Activated CD8-positive, alpha-beta memory T cell treated with anti-CD3 and anti-CD28 coated beads, Interleukin-2, amount 50 U/mL, for 24 hours (primary cell): ENCODE measurements around the gene MUCL3.
"Not testable (repeated sequence)": the region's sequence is repeated elsewhere in the genome, so short reads cannot be mapped to it uniquely, and the experiment has no call there.

Source experiments
- DNase-seq: peaks from one replicate; pipeline ENCODE4 v3.0.0-alpha.2; 2020; ENCODE audit errors: extremely low read depth

Gene MUCL3

DNA sequence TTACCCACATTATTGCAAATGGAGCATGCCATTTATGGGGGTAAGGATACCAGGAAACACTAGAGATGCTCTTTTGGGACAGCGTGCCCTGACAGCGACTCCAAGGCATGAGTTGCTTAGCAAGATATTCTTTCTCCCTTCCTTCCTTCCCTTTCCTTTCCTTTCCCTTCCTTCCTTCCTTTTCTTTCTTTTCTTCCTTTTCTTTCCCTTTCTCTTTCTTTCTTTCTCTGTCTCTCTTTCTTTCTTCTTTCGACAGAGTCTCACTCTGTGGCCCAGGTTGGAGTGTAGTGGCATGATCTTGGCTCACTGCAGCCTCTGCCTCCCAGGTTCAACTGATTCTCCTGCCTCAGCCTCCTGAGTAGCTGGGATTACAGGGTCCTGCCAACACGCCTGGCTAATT, 3.3 kb downstream of the MUCL3 start:
- no peak for DNase-seq

DNA sequence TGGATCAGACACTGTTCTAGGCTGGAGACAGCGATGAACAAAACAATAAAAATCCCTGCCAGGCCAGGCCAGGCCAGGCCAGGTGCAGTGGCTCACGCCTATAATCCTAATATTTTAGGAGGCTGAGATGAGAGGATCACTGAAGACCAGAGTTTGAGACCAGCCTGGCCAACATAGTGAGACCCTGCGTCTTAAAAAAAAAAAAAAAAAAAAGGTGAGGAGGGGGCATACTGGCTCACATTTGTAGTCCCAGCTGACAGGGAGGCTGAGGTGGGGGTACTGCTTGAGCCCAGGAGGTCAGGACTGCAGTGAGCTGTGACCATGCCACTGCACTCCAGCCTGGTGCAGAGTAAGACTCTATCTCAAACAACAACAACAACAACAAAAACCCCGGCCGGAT, 4.5 kb downstream of the MUCL3 start:
- DNase-seq = no peak

DNA sequence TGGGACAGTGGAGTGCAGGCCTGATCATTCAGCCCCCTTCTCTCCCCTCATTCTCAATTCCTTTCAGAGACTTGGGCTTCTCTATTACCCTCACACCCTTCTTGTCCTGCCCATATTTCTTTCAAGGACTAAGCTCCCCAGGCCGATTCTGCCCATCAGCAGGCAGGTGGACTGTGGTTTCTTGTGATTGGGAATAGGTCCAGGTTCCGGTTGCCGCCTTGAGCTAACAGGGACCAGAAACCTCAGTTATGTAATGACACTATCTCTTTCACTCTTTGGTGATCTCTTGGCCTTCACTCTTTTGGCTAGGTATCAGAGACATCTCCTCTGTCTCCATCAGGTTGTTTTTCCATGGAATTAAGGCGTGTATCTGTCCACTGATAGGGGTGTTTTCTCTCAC, 6.5 kb downstream of the MUCL3 start:
- no peak for DNase-seq

DNA sequence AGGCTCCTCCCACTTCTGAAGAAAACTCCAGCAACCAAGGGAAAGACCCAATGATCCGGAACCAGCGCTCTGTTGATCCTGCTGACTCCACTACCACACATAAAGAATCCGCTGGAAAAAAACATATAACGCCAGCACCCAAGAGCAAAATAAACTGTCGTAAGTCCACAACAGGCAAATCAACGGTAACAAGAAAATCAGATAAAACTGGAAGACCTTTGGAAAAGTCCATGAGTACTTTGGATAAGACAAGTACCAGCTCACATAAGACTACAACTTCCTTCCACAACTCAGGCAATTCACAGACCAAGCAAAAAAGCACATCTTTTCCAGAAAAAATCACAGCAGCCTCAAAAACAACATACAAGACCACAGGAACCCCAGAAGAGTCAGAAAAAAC, 8.0 kb downstream of the MUCL3 start:
- DNase-seq = no peak

DNA sequence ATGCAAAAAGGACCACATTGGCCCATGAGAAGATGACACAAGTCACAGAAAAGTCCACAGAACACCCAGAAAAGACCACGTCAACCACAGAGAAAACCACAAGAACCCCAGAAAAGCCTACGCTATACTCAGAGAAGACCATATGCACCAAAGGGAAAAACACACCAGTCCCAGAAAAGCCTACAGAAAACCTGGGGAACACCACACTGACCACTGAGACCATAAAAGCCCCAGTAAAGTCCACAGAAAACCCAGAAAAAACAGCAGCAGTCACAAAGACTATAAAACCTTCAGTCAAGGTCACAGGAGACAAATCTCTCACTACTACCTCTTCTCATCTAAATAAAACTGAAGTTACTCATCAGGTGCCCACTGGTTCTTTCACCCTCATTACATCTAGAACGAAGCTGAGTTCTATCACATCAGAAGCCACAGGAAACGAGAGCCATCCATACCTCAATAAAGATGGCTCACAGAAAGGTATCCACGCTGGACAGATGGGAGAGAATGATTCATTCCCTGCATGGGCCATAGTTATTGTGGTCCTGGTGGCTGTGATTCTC, 11.2 kb downstream of the MUCL3 start:
- no peak for DNase-seq

DNA sequence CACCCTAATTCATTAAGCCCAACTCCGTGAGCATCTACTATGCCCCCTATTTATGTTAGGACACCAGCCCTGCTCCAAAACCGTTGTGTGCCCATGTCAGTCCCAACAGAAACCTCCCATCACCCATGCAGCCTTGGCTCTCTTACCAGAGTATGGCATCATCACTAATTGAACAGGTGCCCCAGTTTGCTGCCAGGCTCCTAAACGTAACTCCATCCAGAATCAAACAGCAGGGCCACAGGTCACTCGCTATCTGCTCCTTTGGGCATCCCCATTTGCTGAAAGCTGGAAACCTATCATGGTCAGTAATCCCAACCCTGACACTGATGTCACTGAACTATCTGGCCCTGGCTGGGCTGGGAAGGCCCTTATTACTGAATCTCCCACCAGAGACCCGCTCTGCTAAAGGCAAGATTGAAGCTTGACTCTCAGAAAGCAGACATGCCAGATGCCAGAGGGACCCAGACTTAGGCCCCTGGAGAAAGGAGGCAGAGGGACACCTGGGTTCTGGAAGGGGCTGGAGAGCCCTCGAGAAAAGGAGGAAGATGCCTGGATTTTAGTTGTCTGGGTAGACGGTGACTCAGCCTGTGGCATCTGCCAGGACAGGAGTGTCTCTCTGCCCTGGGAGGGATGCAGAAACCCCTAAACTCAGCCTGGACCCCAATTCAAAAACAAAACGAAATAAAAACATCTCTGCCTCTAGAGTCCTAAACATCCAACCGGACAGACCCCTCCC, 14.0 kb downstream of the MUCL3 start:
- DNase-seq = no peak

DNA sequence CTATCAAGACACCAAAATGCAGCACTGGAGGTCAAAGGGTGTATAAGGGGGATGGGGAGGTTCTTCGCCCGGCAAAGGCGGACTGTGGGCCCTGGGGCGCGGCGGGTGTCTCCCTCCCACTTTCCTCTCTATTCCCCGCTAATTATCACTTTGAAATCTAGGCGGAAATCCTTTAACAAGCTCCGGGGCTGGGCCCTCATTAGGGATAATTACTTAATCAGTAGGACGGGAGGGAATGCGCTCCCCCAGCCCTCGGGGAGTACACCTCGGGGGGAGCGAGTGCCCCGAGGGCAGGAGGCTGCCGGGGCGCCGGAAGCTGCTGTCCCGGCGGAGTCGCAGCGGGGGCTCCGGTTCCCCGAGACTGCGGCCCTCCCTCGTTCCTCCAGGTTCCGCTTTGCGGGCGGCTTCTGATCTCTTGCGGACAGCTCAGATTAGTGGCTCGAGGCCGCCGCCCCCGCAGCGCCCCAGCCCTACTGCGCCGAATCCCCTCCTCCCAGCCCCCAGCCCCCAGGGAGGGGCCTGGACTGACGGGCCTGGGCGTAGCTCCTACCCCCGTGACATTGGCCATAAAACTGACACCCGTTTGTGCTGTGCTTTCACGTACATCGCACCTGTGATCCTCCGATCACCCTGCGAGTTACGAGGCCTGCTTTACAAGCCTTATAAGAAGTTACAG, 14.7 kb downstream of the MUCL3 start:
- peak; percentile 65 for DNase-seq

DNA sequence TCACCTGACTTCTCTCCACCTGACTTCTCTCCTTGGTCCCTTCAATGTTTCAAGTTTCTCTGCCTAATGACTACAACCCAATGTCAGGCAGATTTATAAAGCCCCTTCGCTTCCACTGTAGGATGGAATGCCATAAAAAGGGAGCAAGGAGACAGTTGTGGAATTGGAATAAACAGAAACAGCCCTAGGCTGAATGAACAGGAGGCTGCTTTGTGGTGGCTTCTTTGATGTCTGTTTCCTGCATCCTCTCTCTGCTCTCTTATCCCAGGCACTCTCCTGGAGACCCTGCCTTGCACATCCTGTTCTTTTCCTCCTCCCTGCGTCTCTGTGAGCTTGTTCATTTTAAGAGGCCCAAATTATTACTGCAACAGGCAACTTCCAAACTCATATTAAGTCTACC, 16.9 kb downstream of the MUCL3 start:
- no peak for DNase-seq

DNA sequence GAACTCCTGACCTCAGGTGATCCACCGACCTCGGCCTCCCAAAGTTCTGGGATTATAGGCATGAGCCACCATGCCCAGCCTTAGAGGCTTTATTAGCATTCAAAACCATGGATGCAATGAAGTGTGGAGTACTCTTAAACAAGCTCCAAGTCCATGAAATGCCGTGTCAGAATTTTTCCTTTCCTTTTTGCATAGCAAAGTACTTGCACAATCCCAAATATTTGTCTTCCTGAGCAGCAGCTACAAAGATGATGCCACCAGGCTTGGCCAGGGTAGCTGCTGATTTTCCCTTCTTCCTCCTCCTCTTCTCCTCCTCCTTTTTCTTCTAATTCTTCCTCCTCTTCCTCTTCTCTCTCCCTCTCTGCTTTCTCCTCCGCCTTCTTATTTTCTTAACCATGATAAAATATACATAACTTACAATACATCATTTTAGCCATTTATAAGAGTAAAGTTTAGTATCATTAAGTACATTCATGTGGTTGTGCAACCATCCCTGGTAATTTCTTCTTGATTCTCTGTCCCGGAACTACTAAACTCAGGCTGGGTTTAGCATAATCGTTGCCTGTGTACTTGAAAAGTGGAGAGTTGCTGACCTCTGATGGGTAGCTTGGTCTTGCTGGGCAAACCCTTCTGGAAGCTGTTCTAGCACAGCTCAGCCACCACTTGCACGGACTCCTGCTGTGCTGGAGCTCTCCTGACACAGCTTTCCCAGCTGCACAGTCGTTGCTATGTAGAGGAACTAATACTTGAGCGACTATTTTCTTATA, 20.3 kb downstream of the MUCL3 start:
- DNase-seq = no peak

DNA sequence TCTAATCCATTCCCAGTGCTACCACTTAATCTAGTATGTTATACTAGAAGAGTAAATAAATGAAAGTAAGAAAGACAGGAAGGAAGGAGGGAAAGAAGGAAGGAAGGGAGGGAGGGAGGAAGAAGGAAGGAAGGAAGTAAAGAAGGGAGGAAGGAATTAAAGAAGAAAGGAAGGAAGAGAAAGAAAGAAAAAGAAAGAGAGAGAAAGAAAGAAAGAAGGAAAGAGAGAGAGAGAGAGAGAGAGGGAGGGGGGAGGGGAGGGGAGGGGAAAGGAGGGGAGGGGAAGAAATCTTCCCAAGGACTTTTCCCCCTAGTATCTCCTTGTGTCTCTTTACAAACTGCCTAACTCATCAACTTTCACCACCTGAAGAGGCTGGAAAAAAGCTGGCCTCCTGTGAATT, 21.9 kb downstream of the MUCL3 start:
- DNase-seq = no peak

DNA sequence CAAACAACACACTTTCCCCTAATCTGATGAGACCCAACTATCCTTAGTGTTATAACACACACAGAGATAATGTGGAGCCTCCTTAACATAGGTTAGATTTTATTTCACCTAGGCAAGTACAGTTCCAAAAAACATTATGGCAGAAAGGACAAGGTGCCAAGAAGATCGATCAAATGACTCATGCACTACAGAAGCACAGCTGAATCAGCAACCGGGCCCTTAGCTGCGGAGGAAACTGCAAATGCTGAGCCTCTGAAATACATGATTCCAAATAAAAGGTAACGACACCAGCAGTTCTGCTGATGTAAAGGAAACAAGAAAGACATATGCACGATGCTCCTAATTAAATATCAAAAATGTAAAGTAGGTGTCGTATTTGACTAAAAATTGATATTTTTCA, 22.9 kb downstream of the MUCL3 start:
- DNase-seq = no peak

DNA sequence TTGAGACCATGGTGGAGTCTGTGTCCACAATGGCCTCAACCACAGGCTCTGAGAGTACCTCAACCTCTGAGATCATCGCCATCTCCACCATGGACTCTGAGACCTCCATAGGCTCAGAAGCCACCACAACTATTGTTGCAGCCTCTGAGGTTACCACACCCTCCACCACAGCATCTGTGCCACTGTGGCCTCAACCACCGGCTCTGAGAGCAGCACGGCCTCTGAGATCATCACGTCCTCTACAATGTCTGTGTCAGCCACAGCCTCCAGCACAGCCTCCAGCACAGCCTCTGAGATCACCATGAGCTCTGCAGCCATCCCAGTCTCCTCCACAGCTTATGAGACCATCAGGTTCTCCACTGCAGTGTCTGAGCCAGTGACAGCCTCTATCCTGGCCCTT, 23.3 kb downstream of the MUCL3 start:
- no peak for DNase-seq

DNA sequence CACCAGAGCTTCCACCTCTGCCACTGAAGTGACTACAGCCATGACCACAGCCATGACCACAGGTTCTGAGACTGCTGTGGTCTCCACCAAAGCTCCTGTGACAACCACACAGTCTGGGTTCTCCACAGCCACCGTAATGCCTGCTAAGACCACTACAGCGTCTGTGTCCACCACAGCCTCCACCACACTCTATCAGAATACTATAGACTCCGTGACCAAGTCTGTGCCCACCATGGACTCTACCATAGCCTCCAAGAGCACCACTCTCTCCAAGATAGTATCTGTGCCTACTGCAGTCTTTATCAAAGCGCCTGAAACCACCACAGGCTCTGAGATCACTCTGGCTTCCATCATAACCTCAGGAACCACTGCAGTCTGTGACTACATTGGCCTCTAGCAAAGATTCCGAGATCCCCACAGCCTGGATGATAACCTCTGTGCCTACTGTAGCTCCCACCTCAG, 24.4 kb downstream of the MUCL3 start:
- no peak for DNase-seq

DNA sequence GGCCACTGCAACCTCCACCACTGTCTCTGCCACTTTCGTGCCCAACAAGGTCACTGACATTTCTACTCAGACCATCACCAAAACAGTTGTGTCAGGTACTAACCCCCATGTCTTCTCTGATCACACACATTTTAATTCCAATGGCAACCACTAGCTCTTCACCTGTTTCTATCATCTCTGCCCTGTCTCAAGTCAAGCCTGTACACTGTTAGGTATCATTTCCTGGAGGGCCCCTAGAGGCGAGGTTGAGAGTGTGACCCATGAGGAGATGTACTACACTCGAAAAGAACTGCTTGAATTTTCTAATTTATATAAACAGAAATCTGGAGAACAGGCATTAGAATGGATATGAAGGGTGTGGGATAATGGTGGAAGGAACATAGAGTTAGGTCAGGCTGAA, 25.4 kb downstream of the MUCL3 start:
- DNase-seq = no peak

DNA sequence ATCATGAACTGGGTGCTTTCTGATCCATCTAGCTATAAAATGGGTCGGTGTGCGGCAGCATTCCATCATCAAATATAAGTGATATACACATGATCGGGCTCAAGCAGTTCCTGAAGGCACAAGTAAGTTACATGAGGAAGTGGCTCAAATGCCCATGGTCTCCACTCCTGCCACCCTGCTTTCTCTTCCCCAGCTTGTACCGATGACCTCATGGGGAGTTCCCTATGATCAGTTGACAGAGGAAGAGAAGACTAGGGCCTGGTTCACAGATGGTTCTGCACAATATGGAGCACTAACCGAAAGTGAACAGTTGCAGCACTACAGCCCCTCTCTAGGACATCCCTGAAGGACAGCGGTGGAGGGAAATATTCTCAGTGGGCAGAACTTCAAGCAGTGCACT, 28.4 kb downstream of the MUCL3 start:
- not testable (repeated sequence) for DNase-seq

DNA sequence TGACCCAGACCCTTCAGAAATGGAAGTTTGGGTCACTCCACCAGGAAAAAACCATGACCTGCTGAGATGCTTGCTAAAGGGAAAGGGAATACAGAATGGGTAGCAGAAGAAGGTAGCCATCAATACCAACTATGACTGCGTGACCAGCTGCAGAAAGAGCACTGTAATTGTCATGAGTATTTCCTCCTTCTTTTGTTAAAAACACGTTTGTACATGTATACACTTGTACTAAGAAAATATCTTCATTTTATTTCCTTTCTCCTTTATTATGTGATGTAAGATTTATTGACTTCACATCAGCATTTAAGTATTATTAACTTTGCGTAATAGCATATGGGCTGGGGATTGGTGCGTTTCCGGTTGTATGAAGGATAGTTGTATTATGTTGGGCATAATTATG, 30.2 kb downstream of the MUCL3 start:
- no peak for DNase-seq

DNA sequence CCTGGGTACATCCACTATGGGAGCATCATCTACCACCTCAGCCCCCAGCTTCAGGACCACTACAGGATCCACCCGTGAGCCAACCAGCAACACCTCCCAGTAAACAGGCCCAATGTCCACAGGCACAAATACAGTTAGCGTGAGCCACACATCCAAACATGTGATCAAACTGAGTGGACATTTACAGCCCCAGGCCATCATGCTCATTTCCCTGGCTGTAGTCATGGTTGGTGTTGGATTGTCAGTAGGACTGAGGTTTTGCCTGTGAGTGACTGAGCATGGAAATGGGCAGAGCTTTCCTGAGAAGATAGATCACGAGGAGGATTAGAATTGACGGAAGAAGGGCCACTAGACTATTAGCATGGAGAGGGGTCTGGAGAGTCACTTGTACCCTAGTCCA, 32.0 kb downstream of the MUCL3 start:
- no peak for DNase-seq

DNA sequence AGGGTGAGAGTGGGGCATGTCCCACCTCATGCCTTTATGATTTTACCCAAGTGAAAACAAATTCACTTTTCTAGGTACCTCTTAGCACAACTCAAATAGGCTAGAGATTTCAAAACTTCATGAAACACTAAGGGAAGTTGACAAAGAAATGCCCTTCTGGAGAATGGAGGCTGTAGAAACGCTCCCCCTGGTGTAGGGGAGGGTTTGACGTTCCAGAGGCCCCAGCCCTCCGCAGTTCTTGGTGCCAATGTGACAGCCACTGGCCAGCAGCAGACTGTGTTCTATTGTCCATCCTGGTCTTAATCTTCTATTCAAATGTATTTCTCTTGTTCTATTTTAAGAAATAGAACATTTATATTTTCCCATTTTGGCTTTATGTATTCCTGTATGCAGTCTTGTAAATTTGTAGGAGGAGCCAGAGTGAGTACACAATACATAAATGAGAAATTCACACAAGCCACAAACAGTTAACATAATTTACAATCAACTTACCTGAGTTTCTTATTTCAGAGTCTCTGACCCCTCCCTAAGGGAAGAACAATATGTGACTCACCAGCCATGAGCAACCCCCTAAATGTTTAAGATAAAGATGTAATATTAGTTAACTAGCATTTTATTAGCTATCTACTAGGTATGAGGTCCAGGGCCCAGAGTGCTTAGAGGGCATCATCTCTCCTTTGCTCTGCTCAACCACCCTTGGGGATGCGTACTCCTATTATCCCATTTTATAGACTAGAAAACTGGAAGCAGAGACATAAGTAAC, 33.9 kb downstream of the MUCL3 start:
- DNase-seq = no peak

DNA sequence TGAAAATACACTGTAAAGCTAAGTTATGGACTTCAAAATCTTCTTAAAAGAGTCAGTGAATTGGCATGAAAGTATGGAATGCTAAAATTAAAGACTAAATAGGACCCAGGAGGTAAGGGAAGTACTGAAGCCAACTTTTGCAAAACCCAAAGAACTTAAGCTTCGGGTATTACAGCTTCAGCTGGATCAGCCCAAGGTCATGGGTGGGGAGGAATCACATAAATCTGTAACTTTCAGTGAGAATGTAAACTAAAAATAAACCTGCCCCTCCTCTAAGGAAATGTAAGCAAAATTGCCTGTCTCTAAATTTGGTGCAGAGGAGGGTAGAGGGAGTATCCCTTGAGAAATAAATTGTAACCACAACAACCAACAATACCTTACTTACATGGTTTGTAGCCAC, 38.4 kb downstream of the MUCL3 start:
- no peak for DNase-seq

DNA sequence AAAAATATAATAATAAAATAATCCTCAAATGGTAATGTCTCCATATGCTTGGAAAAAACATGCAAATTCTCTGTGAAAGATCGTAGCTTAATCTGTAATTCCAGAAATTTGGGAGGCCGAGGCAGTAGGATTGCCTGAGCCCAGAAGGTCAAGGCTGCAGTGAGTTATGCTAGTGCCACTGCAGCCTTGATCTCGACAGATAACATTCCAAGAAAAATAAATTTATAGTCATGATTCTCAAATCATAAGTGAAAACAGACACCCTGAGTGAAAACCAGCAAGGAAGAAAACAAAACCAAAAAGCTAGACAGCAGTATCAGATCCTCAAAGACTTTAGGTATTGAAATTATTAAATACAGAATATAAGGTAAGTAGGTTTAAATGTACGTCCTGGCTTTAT, 38.9 kb downstream of the MUCL3 start:
- no peak for DNase-seq

DNA sequence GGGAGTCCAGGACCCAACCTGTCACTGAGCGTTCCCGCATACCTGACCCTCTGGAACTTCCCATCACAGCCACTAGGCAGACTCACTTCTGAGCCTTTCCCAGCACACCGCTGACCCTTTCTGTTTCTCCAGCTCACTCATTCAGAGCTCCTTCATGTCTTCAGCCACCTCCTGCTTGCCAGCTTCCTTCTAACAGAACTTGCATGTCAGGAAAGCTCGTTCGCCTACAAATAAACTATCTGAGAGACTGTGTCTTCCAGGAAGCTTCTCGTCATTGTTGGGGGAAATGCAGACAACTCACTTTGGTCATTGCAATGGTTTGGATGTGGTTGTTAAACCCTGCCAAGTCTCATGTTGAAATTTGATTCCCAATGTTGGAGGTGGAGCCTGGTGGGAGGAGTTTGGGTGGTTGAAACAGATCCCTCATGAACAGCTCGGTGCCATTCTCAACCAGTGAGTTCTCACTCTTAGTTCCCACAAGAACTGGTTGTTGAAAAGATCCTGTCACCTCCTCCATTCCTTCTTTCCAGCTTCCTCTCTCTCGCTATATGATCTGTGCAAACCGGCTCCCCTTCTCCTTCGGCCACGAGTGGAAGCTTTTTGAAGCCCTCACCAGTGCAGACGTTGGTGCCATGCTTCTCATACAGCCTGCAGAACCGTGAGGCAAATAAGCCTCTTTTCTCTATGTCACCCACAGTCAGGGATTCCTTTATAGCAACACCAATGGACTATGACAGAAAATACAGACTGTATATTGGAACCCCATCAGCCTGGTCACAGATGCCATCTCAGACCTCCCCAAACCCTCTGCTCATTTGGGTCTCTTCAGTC, 41.4 kb downstream of the MUCL3 start:
- no peak for DNase-seq
